Keratinocyte (primary cell): ENCODE data around the gene TTBK1. TPM values are rescaled to one million over a fixed set of nuclear protein-coding genes. Genes with fewer than 3 reads are reported as not detected.

ENCODE experiments used
- DNase-seq: peaks from one replicate; pipeline ENCODE4 v3.0.0-alpha.2; 2011; ENCODE audit warnings: low read depth, missing footprints, low spot score
- FAIRE-seq: peaks from 2 replicates; lab custom pipeline; 2011; peaks lifted over from hg19 to GRCh38; lab: Jason Lieb, UNC
- H2AFZ ChIP-seq: 2 replicates; pipeline ENCODE4 v1.6.0; 2012; ENCODE audit warnings: low read length, control low read depth, inconsistent platforms; ENCODE audit not compliant: control insufficient read depth
- H3K27ac ChIP-seq: 2 replicates; pipeline ENCODE4 v1.5.1; 2011; ENCODE audit warnings: low read length; ENCODE audit not compliant: control insufficient read depth, insufficient read depth
- H3K27me3 ChIP-seq: 3 replicates; pipeline ENCODE4 v1.6.0; 2011; ENCODE audit warnings: low read length; ENCODE audit not compliant: control insufficient read depth, insufficient read depth; ENCODE audit errors: extremely low read depth
- H3K36me3 ChIP-seq, 2 experiments: 2 replicates in 1 of 2; 3 replicates in 1 of 2; pipeline ENCODE4 v1.5.1; 2011; ENCODE audit warnings: low read length in 2 of 2, mild to moderate bottlenecking in 1 of 2; ENCODE audit not compliant: control insufficient read depth in 2 of 2, insufficient read depth in 2 of 2; ENCODE audit errors: extremely low read depth in 1 of 2
- H3K4me1 ChIP-seq: 3 replicates; pipeline ENCODE4 v1.5.1; 2011; ENCODE audit warnings: low read length; ENCODE audit not compliant: control insufficient read depth, insufficient read depth; ENCODE audit errors: extremely low read depth
- H3K4me2 ChIP-seq: 3 replicates; pipeline ENCODE4 v1.6.0; 2011; ENCODE audit warnings: low read depth, low read length; ENCODE audit not compliant: control insufficient read depth, insufficient read depth; ENCODE audit errors: extremely low read depth
- H3K4me3 ChIP-seq, 3 experiments: fragments of 200-600 bp in 1 of 3; sonication (generic) in 1 of 3; 2 replicates in 2 of 3; 3 replicates in 1 of 3; pipeline ENCODE4 v1.5.1; 2011 to 2016; ENCODE audit warnings: low read length in 3 of 3, mild to moderate bottlenecking in 3 of 3, control low read depth in 2 of 3, inconsistent platforms in 1 of 3, low read depth in 1 of 3, mixed read lengths in 1 of 3, mixed run types in 1 of 3, moderate library complexity in 1 of 3; ENCODE audit not compliant: control insufficient read depth in 2 of 3, insufficient read depth in 2 of 3; ENCODE audit errors: extremely low read depth in 1 of 3
- H3K79me2 ChIP-seq: 2 replicates; pipeline ENCODE4 v1.6.0; 2012; ENCODE audit warnings: low read length; ENCODE audit not compliant: control insufficient read depth, insufficient read depth
- H3K9ac ChIP-seq: 3 replicates; pipeline ENCODE4 v1.6.0; 2011; ENCODE audit warnings: low read length; ENCODE audit not compliant: control insufficient read depth, insufficient read depth; ENCODE audit errors: extremely low read depth
- H3K9me1 ChIP-seq: 3 replicates; pipeline ENCODE4 v1.6.0; 2011; ENCODE audit warnings: low read length; ENCODE audit not compliant: control insufficient read depth, insufficient read depth; ENCODE audit errors: extremely low read depth
- H3K9me3 ChIP-seq: 2 replicates; pipeline ENCODE4 v1.5.1; 2012; ENCODE audit warnings: low read depth, low read length; ENCODE audit not compliant: control insufficient read depth
- H4K20me1 ChIP-seq: 3 replicates; pipeline ENCODE4 v1.6.0; 2011; ENCODE audit warnings: low read length; ENCODE audit not compliant: control insufficient read depth, insufficient read depth; ENCODE audit errors: extremely low read depth
- EZH2 ChIP-seq: IDR thresholded peaks from one replicate; pipeline ENCODE4 v1.6.1; 2012; ENCODE audit warnings: inconsistent platforms, mild to moderate bottlenecking, low read length, moderate library complexity
- dilution Hi-C: fragments of 300-500 bp; cut with MboI; formaldehyde crosslinking; loops from one replicate; pipeline ENCODE4 v1.7.0; 2020; ENCODE audit warnings: low sequenced_read_pairs; ENCODE audit not compliant: extremely low pct_ligation_motif_present
- polyA plus RNA-seq, 5 experiments: library from polyadenylated mRNA; depleted of rRNA in 3 of 5; stranded (reverse) in 3 of 5; stranded (forward) in 1 of 5; unstranded in 1 of 5; fragments of >200 nt; gene quantifications; 1 replicate in 1 of 5; 2 replicates in 3 of 5; 3 replicates in 1 of 5; pipeline versions ENCODE4 v1.2.1 to v1.2.3, GENCODE V29; 2011 to 2012; ENCODE audit warnings: missing spikeins in 2 of 5, low read depth in 1 of 5, low replicate concordance in 1 of 5
- TF ChIP-seq, protein P1 (sequence below), 3 experiments: IDR thresholded peaks in 1 of 3; conservative IDR thresholded peaks in 1 of 3; optimal IDR thresholded peaks in 1 of 3; 2 replicates in 2 of 3; 3 replicates in 1 of 3; pipeline versions ENCODE3 to v1.5.1; 2011; ENCODE audit warnings: low read length in 3 of 3, mild to moderate bottlenecking in 3 of 3, moderate library complexity in 2 of 3, control low read depth in 1 of 3, inconsistent platforms in 1 of 3; ENCODE audit not compliant: insufficient read depth in 2 of 3; ENCODE audit errors: extremely low read depth in 1 of 3

The TTBK1 gene
- polyA plus RNA-seq, 1 donor (not counting 4 experiments of a cell fraction or from before 2014, with no cell fraction given): not detected

DNA sequence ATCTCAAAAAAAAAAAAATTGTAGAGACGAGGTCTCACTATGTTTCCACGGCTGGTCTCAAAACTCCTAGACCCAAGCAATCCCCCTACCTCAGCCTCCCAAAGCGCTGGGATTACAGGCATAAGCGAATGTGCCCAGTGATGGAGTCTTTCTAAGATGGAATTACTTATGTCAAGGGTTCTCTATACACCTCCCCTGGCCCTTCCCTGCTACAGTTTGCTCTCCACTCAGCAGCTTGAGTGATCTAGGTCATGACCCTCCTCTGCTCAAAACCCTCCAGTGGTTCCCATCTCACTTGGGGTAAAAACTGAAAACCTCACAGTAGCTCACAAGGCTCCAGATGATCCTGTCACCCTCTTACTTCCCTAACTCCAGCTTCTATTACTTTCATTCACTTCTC lies 12.2 kb upstream of the TTBK1 start:
- H3K9me1 ChIP-seq: no peaks in the 10 kb centered on the region
- H3K79me2 ChIP-seq: peaks cover 6% of the 10 kb centered on the region
- H2AFZ ChIP-seq: no peak overlapping the region
- H3K4me3 ChIP-seq: no peak overlapping the region
- no peaks in the 10 kb centered on the region for H4K20me1 ChIP-seq
- H3K4me2 ChIP-seq: no peak overlapping the region
- DNase-seq: no peak
- H3K36me3 ChIP-seq: peaks cover under 1 to 7% of the 10 kb centered on the region in 2 experiments
- H3K9me3 ChIP-seq: no peaks in the 10 kb centered on the region
- H3K4me1 ChIP-seq: peaks cover 6% of the 10 kb centered on the region
- H3K27ac ChIP-seq: no peak overlapping the region
- no peak overlapping the region for H3K9ac ChIP-seq
- no peak for TF ChIP-seq EZH2
- TF ChIP-seq, protein P1, sequence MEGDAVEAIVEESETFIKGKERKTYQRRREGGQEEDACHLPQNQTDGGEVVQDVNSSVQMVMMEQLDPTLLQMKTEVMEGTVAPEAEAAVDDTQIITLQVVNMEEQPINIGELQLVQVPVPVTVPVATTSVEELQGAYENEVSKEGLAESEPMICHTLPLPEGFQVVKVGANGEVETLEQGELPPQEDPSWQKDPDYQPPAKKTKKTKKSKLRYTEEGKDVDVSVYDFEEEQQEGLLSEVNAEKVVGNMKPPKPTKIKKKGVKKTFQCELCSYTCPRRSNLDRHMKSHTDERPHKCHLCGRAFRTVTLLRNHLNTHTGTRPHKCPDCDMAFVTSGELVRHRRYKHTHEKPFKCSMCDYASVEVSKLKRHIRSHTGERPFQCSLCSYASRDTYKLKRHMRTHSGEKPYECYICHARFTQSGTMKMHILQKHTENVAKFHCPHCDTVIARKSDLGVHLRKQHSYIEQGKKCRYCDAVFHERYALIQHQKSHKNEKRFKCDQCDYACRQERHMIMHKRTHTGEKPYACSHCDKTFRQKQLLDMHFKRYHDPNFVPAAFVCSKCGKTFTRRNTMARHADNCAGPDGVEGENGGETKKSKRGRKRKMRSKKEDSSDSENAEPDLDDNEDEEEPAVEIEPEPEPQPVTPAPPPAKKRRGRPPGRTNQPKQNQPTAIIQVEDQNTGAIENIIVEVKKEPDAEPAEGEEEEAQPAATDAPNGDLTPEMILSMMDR (optimal IDR thresholded peaks at IDR 0.05 in 1 of 3, IDR thresholded peaks at IDR 0.05 in 1 of 3, conservative IDR thresholded peaks at IDR 0.05 in 1 of 3; ENCODE audit: extremely low read depth in 1 of 3, insufficient read depth in 2 of 3, low read length in 3 of 3): no peak
- dilution Hi-C loops: no loop called here
- H3K27me3 ChIP-seq: no peaks in the 10 kb centered on the region
- FAIRE-seq: no peak

DNA sequence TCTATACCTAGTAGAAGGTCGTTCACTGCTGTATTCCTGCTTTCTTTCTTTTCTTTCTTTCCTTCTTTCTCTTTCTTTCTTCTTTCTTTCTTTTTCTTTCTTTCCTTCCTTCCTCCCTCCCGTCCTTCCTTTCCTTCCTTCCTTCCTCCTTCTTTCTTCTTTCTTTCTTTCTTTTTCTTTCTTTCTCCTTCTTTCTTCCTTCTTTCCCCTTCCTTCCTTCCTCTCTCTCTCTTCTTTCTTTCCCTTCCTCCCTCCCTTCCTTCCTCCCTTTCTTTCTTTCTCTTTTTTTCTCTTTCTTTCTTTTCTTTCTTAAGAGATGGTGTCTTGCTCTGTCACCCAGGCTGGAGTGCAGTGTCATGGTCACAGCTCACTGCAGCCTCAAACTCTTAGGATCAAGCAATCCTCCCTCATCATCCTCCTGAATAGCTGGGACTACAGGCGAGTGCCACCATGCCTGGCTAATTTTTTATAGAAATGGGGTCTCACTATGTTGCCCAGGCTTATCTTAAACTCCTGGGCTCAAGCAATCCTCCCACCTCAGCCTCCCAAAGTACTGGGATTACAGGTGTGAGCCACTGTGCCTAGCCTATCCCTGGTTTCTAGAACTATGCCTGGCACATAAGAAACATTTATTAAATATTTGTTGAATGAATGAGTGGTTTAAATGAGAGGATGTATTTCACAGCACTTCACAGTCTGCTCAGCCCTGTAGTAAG lies 11.4 kb upstream of the TTBK1 start:
- dilution Hi-C loops: no loop called here
- FAIRE-seq: no peak

More for the DNA sequence above, 11.4 kb upstream of the TTBK1 start:
- no peak overlapping the region for H3K4me2 ChIP-seq
- no peak overlapping the region for H3K27ac ChIP-seq
- no peaks in the 10 kb centered on the region for H3K27me3 ChIP-seq
- no peaks in the 10 kb centered on the region for H4K20me1 ChIP-seq
- H3K4me3 ChIP-seq: no peak overlapping the region
- DNase-seq: no peak
- peaks cover 6% of the 10 kb centered on the region for H3K79me2 ChIP-seq
- TF ChIP-seq, protein P1 (optimal IDR thresholded peaks at IDR 0.05 in 1 of 3, IDR thresholded peaks at IDR 0.05 in 1 of 3, conservative IDR thresholded peaks at IDR 0.05 in 1 of 3; ENCODE audit: extremely low read depth in 1 of 3, insufficient read depth in 2 of 3, low read length in 3 of 3): no peak
- no peak for TF ChIP-seq EZH2
- no peaks in the 10 kb centered on the region for H3K9me1 ChIP-seq
- H3K9me3 ChIP-seq: no peaks in the 10 kb centered on the region
- no peak overlapping the region for H2AFZ ChIP-seq
- H3K9ac ChIP-seq: no peak overlapping the region
- H3K36me3 ChIP-seq: no peaks in the 10 kb centered on the region
- H3K4me1 ChIP-seq: peaks cover 6% of the 10 kb centered on the region
